Trophoblast cell (in vitro differentiated cells and primary cell): Measurements from ENCODE around the gene TUBB1.

Experiments
- DNase-seq, 2 donors: peaks; one replicate each; pipeline ENCODE4 v3.0.0-alpha.2; 2016
- H2AFZ ChIP-seq: 2 replicates; pipeline ENCODE4 v1.6.1; 2013; ENCODE audit warnings: low read length, moderate library complexity, mild to moderate bottlenecking; ENCODE audit not compliant: insufficient read depth, poor library complexity
- H2AK5ac ChIP-seq: 2 replicates; pipeline ENCODE4 v1.6.1; 2013; ENCODE audit warnings: mild to moderate bottlenecking, low read length
- H2BK120ac ChIP-seq: 2 replicates; pipeline ENCODE4 v1.6.1; 2013; ENCODE audit warnings: low read length, mild to moderate bottlenecking, moderate library complexity; ENCODE audit not compliant: insufficient read depth, poor library complexity
- H2BK12ac ChIP-seq: 2 replicates; pipeline ENCODE4 v1.6.1; 2013; ENCODE audit warnings: mild to moderate bottlenecking, low read length, moderate library complexity
- H2BK5ac ChIP-seq: 2 replicates; pipeline ENCODE4 v1.6.1; 2013; ENCODE audit warnings: low read length, low read depth, moderate library complexity, mild to moderate bottlenecking; ENCODE audit not compliant: poor library complexity
- H3K14ac ChIP-seq: 2 replicates; pipeline ENCODE4 v1.6.1; 2013; ENCODE audit warnings: mild to moderate bottlenecking, low read length
- H3K18ac ChIP-seq: 2 replicates; pipeline ENCODE4 v1.6.1; 2013; ENCODE audit warnings: mild to moderate bottlenecking, low read length
- H3K23ac ChIP-seq: 2 replicates; pipeline ENCODE4 v1.6.1; 2013; ENCODE audit warnings: low read length
- H3K27ac ChIP-seq: 2 replicates; pipeline ENCODE4 v1.5.1; 2013; ENCODE audit warnings: low read depth, mild to moderate bottlenecking, inconsistent platforms, low read length, moderate library complexity
- H3K27me3 ChIP-seq: 2 replicates; pipeline ENCODE4 v1.6.1; 2013; ENCODE audit warnings: inconsistent platforms, mild to moderate bottlenecking, low read length, moderate library complexity; ENCODE audit not compliant: insufficient read depth
- H3K36me3 ChIP-seq, 2 experiments: 1 replicate in 1 of 2; 2 replicates in 1 of 2; pipeline ENCODE4 v1.6.1; 2013; ENCODE audit warnings: low read length in 2 of 2, mild to moderate bottlenecking in 2 of 2, moderate library complexity in 1 of 2; ENCODE audit not compliant: insufficient read depth in 2 of 2, control insufficient read depth in 1 of 2
- H3K4ac ChIP-seq: 2 replicates; pipeline ENCODE4 v1.6.1; 2013; ENCODE audit warnings: low read depth, mild to moderate bottlenecking, low read length, moderate library complexity
- H3K4me1 ChIP-seq, 2 experiments: 1 replicate in 1 of 2; 2 replicates in 1 of 2; pipeline ENCODE4 v1.6.1; 2013; ENCODE audit warnings: low read length in 2 of 2, mild to moderate bottlenecking in 2 of 2, moderate library complexity in 1 of 2; ENCODE audit not compliant: insufficient read depth in 2 of 2, control insufficient read depth in 1 of 2
- H3K4me2 ChIP-seq: 2 replicates; pipeline ENCODE4 v1.6.1; 2013; ENCODE audit warnings: inconsistent platforms, mild to moderate bottlenecking, low read length, moderate library complexity
- H3K4me3 ChIP-seq: 2 replicates; pipeline ENCODE4 v1.5.1; 2013; ENCODE audit warnings: mild to moderate bottlenecking, low read depth, low read length, inconsistent platforms
- H3K79me1 ChIP-seq: one replicate; pipeline ENCODE4 v1.6.1; 2013; ENCODE audit warnings: low read length
- H3K79me2 ChIP-seq: 2 replicates; pipeline ENCODE4 v1.6.1; 2013; ENCODE audit warnings: low read length, mild to moderate bottlenecking; ENCODE audit not compliant: control insufficient read depth, insufficient read depth, poor library complexity
- H3K9ac ChIP-seq: 2 replicates; pipeline ENCODE4 v1.6.1; 2013; ENCODE audit warnings: mild to moderate bottlenecking, low read length
- H3K9me3 ChIP-seq: 2 replicates; pipeline ENCODE4 v1.6.1; 2013; ENCODE audit warnings: low read depth, mild to moderate bottlenecking, control low read depth, inconsistent platforms, low read length; ENCODE audit not compliant: insufficient read depth
- H4K12ac ChIP-seq: 2 replicates; pipeline ENCODE4 v1.6.1; 2013; ENCODE audit warnings: low read depth, mild to moderate bottlenecking, low read length, moderate library complexity
- H4K8ac ChIP-seq: 2 replicates; pipeline ENCODE4 v1.6.1; 2013; ENCODE audit warnings: low read depth, mild to moderate bottlenecking, low read length, moderate library complexity
- H4K91ac ChIP-seq: one replicate; pipeline ENCODE4 v1.6.1; 2013; ENCODE audit warnings: low read depth, mild to moderate bottlenecking, low read length, moderate library complexity
- WGBS: extraction: QIAGEN DNeasy Blood & Tissue Kit; methylation state at CpG from one replicate; pipeline ENCODE4 v1.1.7; 2013; ENCODE audit warnings: missing lambda C conversion rate; ENCODE audit not compliant: insufficient read length, insufficient coverage; ENCODE audit errors: extremely low coverage; 5-methylcytosine and 5-hydroxymethylcytosine counted together

TUBB1 gene

DNA sequence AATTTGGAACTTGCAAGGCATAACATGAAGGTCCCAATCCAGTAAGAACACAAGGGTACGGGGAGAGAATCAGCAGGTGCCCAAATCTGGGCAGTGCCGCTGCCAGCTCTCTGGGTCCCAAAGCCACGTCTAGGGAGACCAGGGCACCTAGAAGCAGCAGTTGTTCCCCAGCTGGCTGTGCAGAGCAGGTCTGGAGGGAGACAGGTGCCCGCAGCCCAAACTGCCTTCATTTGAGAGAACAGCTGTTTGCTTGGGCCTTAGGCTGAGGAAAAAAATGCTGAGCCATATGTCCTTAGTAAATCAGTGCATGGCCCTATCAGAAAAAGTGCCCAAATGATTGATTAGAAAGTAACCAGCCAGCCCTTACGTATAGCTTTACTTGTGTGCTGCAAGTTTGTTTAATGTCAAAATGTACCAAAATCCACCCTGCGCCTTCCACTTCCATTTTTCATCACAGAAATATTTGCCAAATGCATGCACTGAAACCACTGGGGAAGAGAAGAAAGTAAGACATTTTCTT lies 32.5 kb downstream of the TUBB1 start:
- no peak overlapping the region for H2AK5ac ChIP-seq
- WGBS, result no CpG with 5 or more reads among the region's 6 CpGs
- H3K27me3 ChIP-seq, result no peaks in the 10 kb centered on the region

DNA sequence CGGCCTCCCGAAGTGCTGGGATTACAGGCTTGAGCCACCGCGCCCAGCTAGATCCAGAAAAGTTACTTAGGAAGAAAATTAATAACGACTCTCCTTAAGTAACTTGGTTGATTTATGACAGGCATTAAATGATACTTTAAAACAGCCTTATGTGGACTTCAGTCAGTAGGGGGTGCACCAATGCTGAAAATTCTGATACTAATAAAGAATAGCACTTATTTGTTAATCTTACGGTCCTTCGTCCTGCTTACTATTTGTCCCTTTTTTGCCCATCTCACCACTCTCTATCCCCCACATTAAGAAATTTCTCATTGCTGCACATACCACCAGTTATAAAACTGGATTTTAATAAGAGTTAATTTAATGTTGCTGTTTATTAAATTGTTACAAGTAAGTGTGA lies 36.1 kb downstream of the TUBB1 start:
- no peaks in the 10 kb centered on the region for H3K4me1 ChIP-seq
- H2AFZ ChIP-seq, result no peak overlapping the region
- H2AK5ac ChIP-seq, result no peak overlapping the region
- no peak overlapping the region for H3K18ac ChIP-seq
- H3K27ac ChIP-seq, result no peak overlapping the region
- no CpG with 5 or more reads among the region's 7 CpGs for WGBS
- no peak overlapping the region for H4K8ac ChIP-seq
- no peak overlapping the region for H3K4me2 ChIP-seq
- H3K79me2 ChIP-seq, result no peaks in the 10 kb centered on the region
- H2BK120ac ChIP-seq, result no peak overlapping the region
- no peak overlapping the region for H3K23ac ChIP-seq
- no peak overlapping the region for H3K4ac ChIP-seq
- H4K91ac ChIP-seq, result no peak overlapping the region
- H2BK5ac ChIP-seq, result no peak overlapping the region
- DNase-seq, result peak in 1 of 2 donors; percentile 34
- no peak overlapping the region for H3K9ac ChIP-seq
- no peak overlapping the region for H4K12ac ChIP-seq
- H3K79me1 ChIP-seq, result no peaks in the 10 kb centered on the region
- H3K14ac ChIP-seq, result no peak overlapping the region
- H3K4me3 ChIP-seq, result no peak overlapping the region
- H3K27me3 ChIP-seq, result no peaks in the 10 kb centered on the region
- H3K9me3 ChIP-seq, result no peaks in the 10 kb centered on the region
- no peaks in the 10 kb centered on the region for H3K36me3 ChIP-seq
- no peak overlapping the region for H2BK12ac ChIP-seq

More for the DNA sequence above, 32.5 kb downstream of the TUBB1 start:
- no peak overlapping the region for H4K12ac ChIP-seq
- H2BK5ac ChIP-seq, result no peak overlapping the region
- H2AFZ ChIP-seq, result no peak overlapping the region
- no peaks in the 10 kb centered on the region for H3K79me1 ChIP-seq
- no peak overlapping the region for H3K9ac ChIP-seq
- H3K9me3 ChIP-seq, result no peaks in the 10 kb centered on the region
- H4K8ac ChIP-seq, result no peak overlapping the region
- H3K14ac ChIP-seq, result no peak overlapping the region
- H2BK120ac ChIP-seq, result no peak overlapping the region
- H3K4ac ChIP-seq, result no peak overlapping the region
- no peak overlapping the region for H3K4me2 ChIP-seq
- H3K18ac ChIP-seq, result no peak overlapping the region
- no peak overlapping the region for H2BK12ac ChIP-seq
- DNase-seq, result no peak
- H3K79me2 ChIP-seq, result no peaks in the 10 kb centered on the region
- no peak overlapping the region for H3K27ac ChIP-seq
- H4K91ac ChIP-seq, result no peak overlapping the region
- no peak overlapping the region for H3K23ac ChIP-seq
- H3K4me3 ChIP-seq, result no peak overlapping the region
- H3K36me3 ChIP-seq, result no peaks in the 10 kb centered on the region
- no peaks in the 10 kb centered on the region for H3K4me1 ChIP-seq

DNA sequence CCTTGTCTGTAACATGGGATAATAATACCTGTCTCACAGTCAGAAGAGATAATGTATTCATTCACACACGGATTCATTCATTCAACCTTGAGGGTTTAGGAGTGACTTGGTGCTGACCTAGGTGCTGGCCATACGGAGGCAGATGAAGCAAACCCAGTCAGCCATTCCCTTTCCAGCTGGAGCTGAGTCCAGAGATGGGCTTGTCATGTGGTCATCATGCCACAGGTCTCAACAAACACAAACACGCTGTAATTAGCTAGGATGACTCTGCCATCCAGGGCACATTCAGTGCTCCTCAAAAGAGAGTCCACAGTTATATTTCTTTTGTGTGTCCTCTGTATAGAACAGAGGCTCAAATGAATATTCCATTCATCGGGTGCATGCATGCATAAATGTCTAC lies 42.9 kb downstream of the TUBB1 start:
- Histone ChIP-seq H3K4me2 (no peak overlapping the region), H3K9me3 (no peaks in the 10 kb centered on the region), H3K23ac (no peak overlapping the region), H3K9ac (no peak overlapping the region), H3K18ac (no peak overlapping the region), H3K36me3 (no peaks in the 10 kb centered on the region), H2BK120ac (no peak overlapping the region), H4K91ac (no peak overlapping the region), H2BK5ac (no peak overlapping the region), H3K4ac (no peak overlapping the region), H4K8ac (no peak overlapping the region), H3K79me2 (no peaks in the 10 kb centered on the region), H2BK12ac (no peak overlapping the region), H4K12ac (no peak overlapping the region), H3K4me3 (no peak overlapping the region), H3K27me3 (no peaks in the 10 kb centered on the region), H3K14ac (no peak overlapping the region), H3K27ac (no peak overlapping the region), H2AFZ (no peak overlapping the region), H3K79me1 (no peaks in the 10 kb centered on the region), H2AK5ac (no peak overlapping the region), H3K4me1 (no peaks in the 10 kb centered on the region)
- WGBS, result no CpG with 5 or more reads among the region's 4 CpGs
- DNase-seq, result no peak

DNA sequence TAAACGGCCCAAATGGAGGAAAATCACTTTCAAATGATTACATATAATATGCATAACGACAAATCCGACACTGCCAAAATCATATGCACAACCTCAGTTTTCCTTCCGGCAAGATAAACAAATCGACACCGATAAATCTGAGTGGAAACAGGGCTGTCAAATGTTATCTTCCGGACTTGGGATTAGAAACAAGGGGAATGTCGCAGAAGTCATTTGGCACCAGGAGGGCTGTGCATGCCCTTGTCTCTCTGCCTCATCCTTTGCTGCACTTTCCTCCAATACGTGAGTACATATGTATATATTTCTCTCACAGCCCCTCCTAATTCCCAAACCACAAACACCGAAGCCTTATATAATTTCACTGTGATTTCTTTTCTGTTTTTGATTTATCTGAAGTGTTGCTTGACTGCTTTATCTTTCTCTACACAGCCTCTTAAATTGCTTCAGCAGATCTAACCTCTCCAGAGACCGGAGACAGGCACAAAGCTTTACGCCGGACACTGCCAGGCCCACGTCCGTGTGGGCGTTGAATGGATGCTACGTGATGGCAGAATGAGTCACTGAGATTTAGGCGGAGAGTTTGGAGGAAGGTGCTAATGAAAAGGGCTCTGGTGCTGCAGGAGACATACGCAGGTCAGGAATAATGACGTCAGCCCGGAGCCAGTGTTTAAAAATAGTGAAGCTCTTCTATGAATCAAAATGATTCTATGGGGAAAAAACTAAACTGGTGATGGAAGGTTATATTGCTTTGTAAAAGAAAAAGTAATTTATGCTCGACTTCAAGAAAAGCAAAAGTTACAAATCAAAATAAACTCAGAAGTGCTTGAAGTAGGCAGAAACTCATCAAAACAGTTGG lies 44.4 kb downstream of the TUBB1 start:
- H3K23ac ChIP-seq, result no peak overlapping the region
- no peak overlapping the region for H2BK12ac ChIP-seq
- H3K18ac ChIP-seq, result no peak overlapping the region
- H3K9me3 ChIP-seq, result no peaks in the 10 kb centered on the region
- H4K8ac ChIP-seq, result no peak overlapping the region
- peak; percentile 28 to 55 for DNase-seq
- H2AK5ac ChIP-seq, result no peak overlapping the region
- no peak overlapping the region for H4K91ac ChIP-seq
- H3K27me3 ChIP-seq, result no peaks in the 10 kb centered on the region
- H3K79me2 ChIP-seq, result no peaks in the 10 kb centered on the region
- no peak overlapping the region for H2AFZ ChIP-seq
- no peak overlapping the region for H3K9ac ChIP-seq
- H3K4ac ChIP-seq, result no peak overlapping the region
- H3K79me1 ChIP-seq, result no peaks in the 10 kb centered on the region
- no peaks in the 10 kb centered on the region for H3K4me1 ChIP-seq
- no peak overlapping the region for H3K27ac ChIP-seq
- H3K4me2 ChIP-seq, result no peak overlapping the region
- H3K14ac ChIP-seq, result no peak overlapping the region
- no peak overlapping the region for H2BK5ac ChIP-seq
- no peak overlapping the region for H4K12ac ChIP-seq
- WGBS, result no CpG with 5 or more reads among the region's 22 CpGs
- H3K4me3 ChIP-seq, result no peak overlapping the region
- no peak overlapping the region for H2BK120ac ChIP-seq
- H3K36me3 ChIP-seq, result no peaks in the 10 kb centered on the region
